Loucy (cell line): Measurements from ENCODE around the gene DDIT4.

Experiments
- H2AFZ ChIP-seq: fragments of 200-600 bp; sonication (generic); 2 replicates; pipeline ENCODE4 v1.6.0; 2016; ENCODE audit warnings: antibody characterized with exemption, mild to moderate bottlenecking, low read length, moderate library complexity
- H3F3A ChIP-seq: fragments of 200-600 bp; 2 replicates; pipeline ENCODE4 v1.6.0; 2016; ENCODE audit warnings: antibody characterized with exemption, low read depth, mild to moderate bottlenecking
- H3K27me3 ChIP-seq: fragments of 200-600 bp; sonication (generic); 2 replicates; pipeline ENCODE4 v1.6.1; 2014; ENCODE audit warnings: low read length, mild to moderate bottlenecking; ENCODE audit not compliant: insufficient read depth, poor library complexity, severe bottlenecking
- H3K36me3 ChIP-seq: fragments of 200-600 bp; sonication (generic); 2 replicates; pipeline ENCODE4 v1.6.1; 2016; ENCODE audit warnings: low read length; ENCODE audit not compliant: insufficient read depth
- H3K4me1 ChIP-seq: fragments of 200-600 bp; sonication (generic); 2 replicates; pipeline ENCODE4 v1.5.1; 2014; ENCODE audit warnings: low read length, mild to moderate bottlenecking; ENCODE audit not compliant: insufficient read depth, poor library complexity, severe bottlenecking
- H3K4me2 ChIP-seq: fragments of 200-600 bp; sonication (generic); 2 replicates; pipeline ENCODE4 v1.6.0; 2014; ENCODE audit warnings: antibody characterized with exemption, low read length, low read depth, mild to moderate bottlenecking; ENCODE audit not compliant: poor library complexity, severe bottlenecking
- H3K4me3 ChIP-seq: fragments of 200-600 bp; sonication (generic); 2 replicates; pipeline ENCODE4 v1.5.1; 2014; ENCODE audit warnings: low read length, mild to moderate bottlenecking, mixed read lengths; ENCODE audit not compliant: poor library complexity, severe bottlenecking
- H3K79me2 ChIP-seq: fragments of 200-600 bp; sonication (generic); 2 replicates; pipeline ENCODE4 v1.6.1; 2014; ENCODE audit warnings: low read length; ENCODE audit not compliant: insufficient read depth
- H3K9ac ChIP-seq: fragments of 200-600 bp; sonication (generic); 2 replicates; pipeline ENCODE4 v1.6.0; 2014; ENCODE audit warnings: mild to moderate bottlenecking, low read depth, low read length, moderate library complexity; ENCODE audit not compliant: poor library complexity, severe bottlenecking
- H3K9me2 ChIP-seq: fragments of 200-600 bp; sonication (generic); replicated peaks from 2 replicates; pipeline ENCODE4 v1.6.1; 2016; ENCODE audit warnings: low read depth, low read length, mixed read lengths
- H3K9me3 ChIP-seq: fragments of 200-600 bp; sonication (generic); 2 replicates; pipeline ENCODE4 v1.6.1; 2014; ENCODE audit warnings: mild to moderate bottlenecking, antibody characterized with exemption, low read length, low read depth; ENCODE audit not compliant: insufficient read depth
- H4K20me1 ChIP-seq: fragments of 200-600 bp; sonication (generic); 2 replicates; pipeline ENCODE4 v1.6.0; 2014; ENCODE audit warnings: antibody characterized with exemption, low read length, mild to moderate bottlenecking; ENCODE audit not compliant: insufficient read depth, poor library complexity, severe bottlenecking
- EZH2phosphoT487 ChIP-seq: fragments of 200-600 bp; IDR thresholded peaks from 2 replicates; pipeline ENCODE4 v1.6.1; 2018; ENCODE audit warnings: antibody characterized with exemption, mild to moderate bottlenecking, moderate library complexity, borderline replicate concordance
- TF ChIP-seq, protein P1 (sequence below): fragments of 200-600 bp; sonication (generic); conservative IDR thresholded peaks from 2 replicates; pipeline ENCODE4 v1.5.1; 2014; ENCODE audit warnings: mild to moderate bottlenecking, antibody characterized with exemption, low read length

The DDIT4 gene

DNA sequence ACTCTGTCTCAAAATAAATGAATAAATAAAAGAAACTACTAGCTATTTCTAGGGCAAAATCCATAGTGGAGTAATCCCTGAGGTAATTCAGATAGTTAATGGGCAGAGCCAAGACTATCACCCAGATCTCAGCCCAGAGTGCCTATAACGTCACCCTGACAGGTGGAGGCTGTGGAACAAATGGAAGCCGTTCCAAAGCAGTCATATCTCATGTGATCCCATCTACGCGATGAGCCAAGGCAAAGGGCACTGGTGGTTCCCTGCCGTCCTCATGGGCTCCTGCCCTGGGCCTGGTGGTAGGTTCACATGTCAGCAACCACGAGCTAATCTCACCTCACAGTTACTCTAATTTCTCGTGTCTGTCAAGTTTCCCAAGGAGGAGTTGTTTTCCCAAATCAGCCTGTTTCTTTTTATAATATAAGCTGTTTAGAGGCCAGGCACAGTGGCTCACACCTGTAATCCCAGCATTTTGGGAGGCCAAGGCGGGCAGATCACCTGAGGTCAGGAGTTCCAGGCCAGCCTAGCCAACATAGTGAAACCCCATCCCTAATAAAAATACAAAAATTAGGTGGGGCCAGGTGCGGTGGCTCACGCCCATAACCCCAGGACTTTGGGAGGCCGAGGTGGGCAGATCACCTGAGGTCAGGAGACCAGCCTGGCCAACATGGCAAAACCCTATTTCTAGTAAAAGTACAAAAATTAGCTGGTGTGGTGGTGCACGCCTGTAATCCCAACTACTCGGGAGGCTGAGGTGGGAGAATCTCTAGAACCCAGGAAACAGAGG lies 35.1 kb upstream of the DDIT4 start:
- Histone ChIP-seq H3F3A (no peaks in the 10 kb centered on the region), H3K27me3 (no peaks in the 10 kb centered on the region), H3K79me2 (no peaks in the 10 kb centered on the region), H3K4me2 (no peak overlapping the region), H4K20me1 (no peaks in the 10 kb centered on the region), H3K4me1 (peaks cover 8% of the 10 kb centered on the region), H3K4me3 (no peak overlapping the region), H2AFZ (no peak overlapping the region), H3K9ac (no peak overlapping the region), H3K9me3 (no peaks in the 10 kb centered on the region), H3K9me2 (no peaks in the 10 kb centered on the region), H3K36me3 (peaks cover 20% of the 10 kb centered on the region)
- TF ChIP-seq, protein P1, sequence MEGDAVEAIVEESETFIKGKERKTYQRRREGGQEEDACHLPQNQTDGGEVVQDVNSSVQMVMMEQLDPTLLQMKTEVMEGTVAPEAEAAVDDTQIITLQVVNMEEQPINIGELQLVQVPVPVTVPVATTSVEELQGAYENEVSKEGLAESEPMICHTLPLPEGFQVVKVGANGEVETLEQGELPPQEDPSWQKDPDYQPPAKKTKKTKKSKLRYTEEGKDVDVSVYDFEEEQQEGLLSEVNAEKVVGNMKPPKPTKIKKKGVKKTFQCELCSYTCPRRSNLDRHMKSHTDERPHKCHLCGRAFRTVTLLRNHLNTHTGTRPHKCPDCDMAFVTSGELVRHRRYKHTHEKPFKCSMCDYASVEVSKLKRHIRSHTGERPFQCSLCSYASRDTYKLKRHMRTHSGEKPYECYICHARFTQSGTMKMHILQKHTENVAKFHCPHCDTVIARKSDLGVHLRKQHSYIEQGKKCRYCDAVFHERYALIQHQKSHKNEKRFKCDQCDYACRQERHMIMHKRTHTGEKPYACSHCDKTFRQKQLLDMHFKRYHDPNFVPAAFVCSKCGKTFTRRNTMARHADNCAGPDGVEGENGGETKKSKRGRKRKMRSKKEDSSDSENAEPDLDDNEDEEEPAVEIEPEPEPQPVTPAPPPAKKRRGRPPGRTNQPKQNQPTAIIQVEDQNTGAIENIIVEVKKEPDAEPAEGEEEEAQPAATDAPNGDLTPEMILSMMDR = no peak
- no peak for TF ChIP-seq EZH2phosphoT487

GRCh38 chr10:72239409-72239808 lies 34.3 kb upstream of the DDIT4 start:
- H2AFZ ChIP-seq = no peak overlapping the region
- no peaks in the 10 kb centered on the region for H3K79me2 ChIP-seq
- no peak for TF ChIP-seq EZH2phosphoT487
- TF ChIP-seq, protein P1 = no peak
- no peaks in the 10 kb centered on the region for H3K9me3 ChIP-seq
- H3K27me3 ChIP-seq = no peaks in the 10 kb centered on the region
- H3K9me2 ChIP-seq = no peaks in the 10 kb centered on the region
- no peak overlapping the region for H3K4me2 ChIP-seq
- H3K9ac ChIP-seq = no peak overlapping the region
- no peak overlapping the region for H3K4me3 ChIP-seq
- H3K4me1 ChIP-seq = peaks cover 15% of the 10 kb centered on the region
- no peaks in the 10 kb centered on the region for H4K20me1 ChIP-seq
- H3F3A ChIP-seq = no peaks in the 10 kb centered on the region
- peaks cover 14% of the 10 kb centered on the region for H3K36me3 ChIP-seq

GRCh38 chr10:72240371-72240770 lies 33.4 kb upstream of the DDIT4 start:
- Histone ChIP-seq H3F3A (no peaks in the 10 kb centered on the region), H3K9me2 (no peaks in the 10 kb centered on the region), H3K79me2 (no peaks in the 10 kb centered on the region), H3K36me3 (peaks cover 10% of the 10 kb centered on the region; the same call in 1 of the 2 replicates), H3K9ac (no peak overlapping the region), H3K4me2 (no peak overlapping the region), H3K4me1 (peaks cover 23% of the 10 kb centered on the region), H3K27me3 (no peaks in the 10 kb centered on the region), H3K9me3 (no peaks in the 10 kb centered on the region), H3K4me3 (no peak overlapping the region), H2AFZ (no peak overlapping the region), H4K20me1 (no peaks in the 10 kb centered on the region)
- no peak for TF ChIP-seq EZH2phosphoT487
- TF ChIP-seq, protein P1 = no peak
